Hepatocyte (in vitro differentiated cells): ENCODE data around the gene SNCB. TPM values are rescaled to one million over a fixed set of nuclear protein-coding genes. Genes with fewer than 3 reads are reported as not detected.

Source experiments
- DNase-seq: peaks from one replicate; pipeline ENCODE4 v3.0.0-alpha.2; 2016; ENCODE audit warnings: low spot score
- H2AFZ ChIP-seq: fragments of 200-600 bp; sonication (generic); 2 replicates; pipeline ENCODE4 v1.6.0; 2016; ENCODE audit warnings: antibody characterized with exemption, mild to moderate bottlenecking
- H3K27ac ChIP-seq: fragments of 200-600 bp; sonication (generic); 2 replicates; pipeline ENCODE4 v1.5.1; 2016; ENCODE audit warnings: mild to moderate bottlenecking
- H3K27me3 ChIP-seq: fragments of 200-600 bp; sonication (generic); 2 replicates; pipeline ENCODE4 v1.6.1; 2016
- H3K36me3 ChIP-seq: fragments of 200-600 bp; sonication (generic); replicated peaks from 2 replicates; pipeline ENCODE4 v1.5.1; 2016; ENCODE audit warnings: low read depth; ENCODE audit not compliant: insufficient read depth
- H3K4me1 ChIP-seq: fragments of 200-600 bp; sonication (generic); 2 replicates; pipeline ENCODE4 v1.5.1; 2016; ENCODE audit warnings: mild to moderate bottlenecking, moderate library complexity; ENCODE audit not compliant: insufficient read depth
- H3K4me2 ChIP-seq: fragments of 200-600 bp; sonication (generic); 2 replicates; pipeline ENCODE4 v1.6.0; 2016
- H3K4me3 ChIP-seq: fragments of 200-600 bp; sonication (generic); 2 replicates; pipeline ENCODE4 v1.5.1; 2016; ENCODE audit warnings: mild to moderate bottlenecking
- H3K79me2 ChIP-seq: fragments of 200-600 bp; sonication (generic); 2 replicates; pipeline ENCODE4 v1.6.0; 2017; ENCODE audit warnings: mild to moderate bottlenecking
- H3K9me2 ChIP-seq: fragments of 200-600 bp; sonication (generic); replicated peaks from 2 replicates; pipeline ENCODE4 v1.6.0; 2017; ENCODE audit warnings: mild to moderate bottlenecking; ENCODE audit not compliant: insufficient read depth
- H3K9me3 ChIP-seq: fragments of 200-600 bp; sonication (generic); 2 replicates; pipeline ENCODE4 v1.5.1; 2016; ENCODE audit warnings: low read depth, mild to moderate bottlenecking
- H4K20me1 ChIP-seq: fragments of 200-600 bp; sonication (generic); 2 replicates; pipeline ENCODE4 v1.6.0; 2016; ENCODE audit warnings: mild to moderate bottlenecking; ENCODE audit not compliant: insufficient read depth, poor library complexity, severe bottlenecking
- CTCF ChIP-seq: fragments of 200-600 bp; sonication (generic); IDR thresholded peaks from 2 replicates; pipeline ENCODE4 v1.5.1; 2016; ENCODE audit warnings: antibody characterized with exemption, mild to moderate bottlenecking; ENCODE audit not compliant: poor library complexity
- EZH2 ChIP-seq: fragments of 200-600 bp; sonication (generic); IDR thresholded peaks from 2 replicates; pipeline ENCODE4 v1.6.1; 2016; ENCODE audit warnings: antibody characterized with exemption, mild to moderate bottlenecking, borderline replicate concordance
- EZH2phosphoT487 ChIP-seq: fragments of 200-600 bp; sonication (generic); IDR thresholded peaks from one replicate; pipeline ENCODE4 v1.6.1; 2018; ENCODE audit warnings: antibody characterized with exemption, mild to moderate bottlenecking, low read depth, moderate library complexity; ENCODE audit not compliant: unreplicated experiment, severe bottlenecking
- WGBS: methylation state at CpG from one replicate; pipeline ENCODE4 v1.1.6; 2016; ENCODE audit warnings: low lambda C conversion rate; ENCODE audit errors: missing lambda C conversion rate; 5-methylcytosine and 5-hydroxymethylcytosine counted together
- polyA plus RNA-seq: library from polyadenylated mRNA; unstranded; fragments of >200 nt; fragmentation: Nextera tagmentation; extraction: Ambion mirVana; gene quantifications from 2 replicates; pipeline ENCODE4 v1.2.1, GENCODE V29; 2016
- total RNA-seq: library from RNA; depleted of rRNA; stranded (reverse); fragments of >200 nt; gene quantifications from 2 replicates; pipeline ENCODE4 v1.2.3, GENCODE V29; 2014

SNCB gene
- total and polyA plus RNA-seq, 2 experiments from 2014 or later, result 0.57 TPM; not detected in 1

DNA sequence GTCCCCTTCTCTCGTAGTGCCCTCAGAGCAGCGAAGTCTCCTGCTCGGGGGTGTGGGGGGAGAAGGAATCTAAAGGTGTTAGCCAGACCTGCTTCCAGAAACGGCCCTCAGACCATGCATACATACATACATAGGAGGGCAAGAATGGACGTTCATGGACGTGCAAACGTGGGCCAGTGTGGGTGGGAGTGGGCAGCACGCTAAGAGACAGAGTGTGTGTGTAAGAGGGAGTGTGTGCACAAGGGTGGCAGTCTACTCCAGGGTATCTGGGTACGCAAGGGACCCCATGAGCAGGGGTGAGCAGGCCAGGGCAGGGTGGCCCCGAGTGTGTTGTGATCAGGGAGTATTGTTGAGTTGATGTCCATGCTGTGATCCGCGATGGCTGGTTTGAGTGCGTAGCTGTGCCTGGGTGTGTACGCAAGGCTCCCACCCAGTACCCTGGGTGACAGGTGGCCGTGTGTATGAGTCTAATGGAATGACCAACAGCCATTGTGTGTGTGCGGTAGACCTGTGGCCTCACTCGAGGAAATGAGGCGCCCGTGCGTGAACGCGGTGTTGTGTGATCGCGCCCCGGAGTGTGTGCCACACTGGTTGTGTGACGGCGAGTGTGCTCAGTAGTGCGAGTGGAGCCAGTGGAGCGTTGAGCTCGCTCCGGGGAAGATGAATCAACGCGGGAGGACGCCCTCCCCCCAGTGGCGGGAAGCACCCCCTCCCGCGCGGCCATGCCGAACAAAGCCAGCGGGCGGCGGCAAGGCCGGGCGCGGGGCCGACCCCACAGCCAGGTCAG is 21.2 kb downstream of the SNCB start:
- Histone ChIP-seq H3K9me2 (no peaks in the 10 kb centered on the region), H3K4me2 (peak overlapping the region; percentile 98), H3K9me3 (no peaks in the 10 kb centered on the region), H3K27ac (no peak overlapping the region), H3K36me3 (no peaks in the 10 kb centered on the region), H3K4me1 (no peaks in the 10 kb centered on the region), H2AFZ (no peak overlapping the region), H3K27me3 (no peaks in the 10 kb centered on the region), H3K4me3 (peak overlapping the region; percentile 42), H3K79me2 (no peaks in the 10 kb centered on the region), H4K20me1 (no peaks in the 10 kb centered on the region)
- WGBS, result 47% methylated on average over 37 of the region's 46 CpGs
- no peak for DNase-seq
- TF ChIP-seq EZH2phosphoT487 (no peak), EZH2 (no peak), CTCF (no peak)

DNA sequence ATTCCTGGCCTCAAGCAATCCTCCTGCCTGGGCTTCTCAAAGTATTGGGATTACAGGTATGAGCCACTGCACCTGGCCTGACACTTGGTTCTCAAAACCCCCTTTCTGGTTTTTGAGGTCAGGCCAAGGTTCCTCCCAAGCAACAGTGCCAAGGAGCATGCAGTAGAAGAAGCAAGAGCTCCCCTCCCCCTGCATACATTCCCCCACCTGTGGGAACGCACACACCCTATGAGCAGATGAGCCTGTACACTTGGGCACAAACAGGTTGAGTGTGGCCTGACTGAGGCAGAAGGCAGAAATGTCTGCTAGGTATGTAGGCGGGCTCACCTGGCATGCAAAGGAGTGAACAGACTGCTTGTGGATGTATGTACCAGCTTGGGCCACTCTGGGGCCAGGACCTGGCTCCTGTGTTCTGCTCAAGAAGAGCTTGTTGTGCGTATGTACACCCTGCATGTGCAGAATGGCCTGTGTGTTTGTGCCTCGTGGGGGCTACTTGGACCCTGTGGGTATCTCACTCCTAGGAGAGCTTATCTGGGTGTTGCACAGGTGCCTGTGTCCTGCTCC is 22.1 kb downstream of the SNCB start:
- Histone ChIP-seq H3K79me2 (no peaks in the 10 kb centered on the region), H3K4me3 (no peak overlapping the region), H3K36me3 (no peaks in the 10 kb centered on the region), H3K4me1 (peaks cover 3% of the 10 kb centered on the region), H3K27me3 (no peaks in the 10 kb centered on the region), H2AFZ (no peak overlapping the region), H3K4me2 (no peak overlapping the region), H3K27ac (no peak overlapping the region), H3K9me2 (no peaks in the 10 kb centered on the region), H3K9me3 (no peaks in the 10 kb centered on the region), H4K20me1 (no peaks in the 10 kb centered on the region)
- TF ChIP-seq CTCF, result no peak
- DNase-seq, result no peak
- WGBS, result 94% methylated on average over 4 of the region's 4 CpGs

DNA sequence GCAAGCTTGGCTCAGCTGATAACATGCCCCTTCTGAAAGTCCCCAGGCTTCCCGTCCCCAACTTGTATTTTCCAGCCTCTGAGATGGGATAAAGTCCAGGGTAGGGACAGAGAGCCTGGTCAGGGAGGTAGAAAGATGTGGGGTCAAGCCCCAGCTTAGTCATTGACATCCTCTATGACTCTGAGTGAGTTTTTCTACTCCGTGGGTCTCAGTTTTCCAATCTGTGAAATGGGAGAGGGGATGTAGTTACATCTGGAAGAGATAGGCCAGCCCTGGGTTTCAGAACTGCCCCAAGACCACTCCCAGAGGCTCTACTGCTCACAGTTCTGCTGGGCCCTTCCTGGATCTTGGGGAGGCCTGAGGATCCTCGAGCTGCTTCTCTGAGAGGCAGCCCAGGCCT is 23.5 kb downstream of the SNCB start:
- Histone ChIP-seq H3K9me3 (no peaks in the 10 kb centered on the region), H3K27me3 (no peaks in the 10 kb centered on the region), H3K9me2 (no peaks in the 10 kb centered on the region), H3K36me3 (no peaks in the 10 kb centered on the region), H3K4me3 (no peak overlapping the region), H3K4me1 (peaks cover 4% of the 10 kb centered on the region), H3K27ac (no peak overlapping the region), H4K20me1 (no peaks in the 10 kb centered on the region), H3K4me2 (no peak overlapping the region), H3K79me2 (no peaks in the 10 kb centered on the region), H2AFZ (no peak overlapping the region)
- no peak for DNase-seq
- TF ChIP-seq EZH2 (no peak), CTCF (no peak), EZH2phosphoT487 (no peak)
- 92% methylated on average over 3 of the region's 3 CpGs for WGBS
